GM12873 (cell line): ENCODE measurements around the gene SAP25.
A peak's percentile ranks its signal among the peaks of the same experiment; 100 is the strongest.

Source experiments
- CTCF ChIP-seq: IDR thresholded peaks from 2 replicates; pipeline ENCODE4 v1.5.1; 2012; ENCODE audit warnings: low read depth, mild to moderate bottlenecking, moderate library complexity, low read length, control low read depth; ENCODE audit not compliant: insufficient read depth; ENCODE audit errors: missing control alignments

The SAP25 gene

GRCh38 chr7:100590077-100590737 is 16.5 kb upstream of the SAP25 start:
- TF ChIP-seq CTCF, result no peak

- no peak for TF ChIP-seq CTCF
These were observed 15.7 kb upstream of the SAP25 start for GRCh38 chr7:100589341-100589947.

- TF ChIP-seq CTCF, result peak; percentile 52
These were observed 14.7 kb upstream of the SAP25 start for GRCh38 chr7:100588438-100588837.

GRCh38 chr7:100586266-100587025 is 12.7 kb upstream of the SAP25 start, which contains the start of gene FBXO24:
TSS of gene FBXO24 (plus strand) at chr7:100586328. CDS start at chr7:100586626, 298 bp downstream.
- no peak for TF ChIP-seq CTCF

GRCh38 chr7:100585511-100586265 is 12.0 kb upstream of the SAP25 start, which contains the start of gene LRCH4:
TSS of gene LRCH4 (minus strand) at chr7:100586129. CDS start at chr7:100586100, 29 bp downstream.
- TF ChIP-seq CTCF, result no peak

GRCh38 chr7:100584683-100585510 is 11.2 kb upstream of the SAP25 start:
- no peak for TF ChIP-seq CTCF
